Activated CD8-positive, alpha-beta memory T cell treated with anti-CD3 and anti-CD28 coated beads, Interleukin-2, amount 50 U/mL, for 48 hours (primary cell): ENCODE results near the gene ZNF747.

Experiments
- DNase-seq: peaks from one replicate; pipeline ENCODE4 v3.0.0-alpha.2; 2020

ZNF747 gene

DNA sequence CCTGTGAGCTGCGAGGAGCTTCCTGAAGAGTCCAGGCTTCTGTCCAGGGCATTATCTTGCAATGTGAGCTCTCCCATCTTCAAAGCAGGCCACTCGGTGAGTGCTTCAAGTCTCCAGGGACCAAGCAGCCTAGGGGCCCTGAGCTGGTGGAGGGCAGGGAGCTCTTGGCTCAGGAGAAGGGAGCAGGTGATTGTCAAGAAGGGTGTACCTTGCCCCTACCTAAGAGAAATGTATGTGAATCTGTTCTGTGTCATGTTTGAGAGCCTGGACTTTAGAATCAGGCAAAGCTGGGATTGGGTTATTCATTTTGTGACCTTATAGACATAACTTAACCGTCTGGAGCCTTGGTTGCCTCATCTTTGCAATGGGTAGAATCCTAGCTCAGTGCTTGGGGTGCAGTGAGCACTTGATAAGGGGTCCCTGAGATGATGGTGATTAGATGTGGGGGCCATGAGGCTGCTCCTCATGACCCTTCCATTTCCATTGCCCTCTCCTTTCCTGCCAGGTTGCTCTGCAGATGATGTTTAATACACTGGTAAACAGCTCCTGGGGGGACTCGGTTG is 24.2 kb downstream of the ZNF747 start:
- DNase-seq = no peak

DNA sequence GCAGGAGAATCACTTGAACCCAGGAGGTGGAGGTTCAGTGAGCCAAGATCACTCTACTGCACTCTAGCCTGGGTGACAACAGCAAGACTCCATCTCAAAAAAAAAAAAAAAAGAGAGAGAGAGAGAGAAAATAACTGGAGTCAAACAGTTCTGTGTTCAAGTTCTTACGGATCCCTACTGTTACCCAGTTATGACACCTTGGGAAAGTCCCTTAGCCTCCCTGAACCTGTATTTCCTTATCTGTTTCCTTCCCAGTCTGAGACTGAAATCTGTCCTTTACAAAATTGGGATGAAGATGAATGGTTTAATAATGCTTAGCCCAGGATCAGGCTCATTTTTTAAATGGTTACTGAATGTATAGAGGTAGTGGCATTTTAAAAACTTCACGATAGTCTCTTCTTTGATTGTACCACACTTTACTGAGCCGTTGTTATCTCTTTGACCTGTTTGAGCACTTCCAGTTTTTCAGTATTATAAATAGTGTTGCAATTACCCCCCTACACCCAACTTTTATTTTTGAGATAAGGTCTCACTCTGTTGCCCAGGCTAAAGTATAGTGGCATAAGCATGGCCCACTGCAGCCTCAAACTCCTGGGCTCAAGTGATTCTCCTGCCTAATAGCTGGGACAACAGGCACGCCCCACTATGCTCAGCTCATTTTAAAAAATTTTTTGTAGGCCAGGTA is 25.4 kb downstream of the ZNF747 start:
- DNase-seq = no peak

DNA sequence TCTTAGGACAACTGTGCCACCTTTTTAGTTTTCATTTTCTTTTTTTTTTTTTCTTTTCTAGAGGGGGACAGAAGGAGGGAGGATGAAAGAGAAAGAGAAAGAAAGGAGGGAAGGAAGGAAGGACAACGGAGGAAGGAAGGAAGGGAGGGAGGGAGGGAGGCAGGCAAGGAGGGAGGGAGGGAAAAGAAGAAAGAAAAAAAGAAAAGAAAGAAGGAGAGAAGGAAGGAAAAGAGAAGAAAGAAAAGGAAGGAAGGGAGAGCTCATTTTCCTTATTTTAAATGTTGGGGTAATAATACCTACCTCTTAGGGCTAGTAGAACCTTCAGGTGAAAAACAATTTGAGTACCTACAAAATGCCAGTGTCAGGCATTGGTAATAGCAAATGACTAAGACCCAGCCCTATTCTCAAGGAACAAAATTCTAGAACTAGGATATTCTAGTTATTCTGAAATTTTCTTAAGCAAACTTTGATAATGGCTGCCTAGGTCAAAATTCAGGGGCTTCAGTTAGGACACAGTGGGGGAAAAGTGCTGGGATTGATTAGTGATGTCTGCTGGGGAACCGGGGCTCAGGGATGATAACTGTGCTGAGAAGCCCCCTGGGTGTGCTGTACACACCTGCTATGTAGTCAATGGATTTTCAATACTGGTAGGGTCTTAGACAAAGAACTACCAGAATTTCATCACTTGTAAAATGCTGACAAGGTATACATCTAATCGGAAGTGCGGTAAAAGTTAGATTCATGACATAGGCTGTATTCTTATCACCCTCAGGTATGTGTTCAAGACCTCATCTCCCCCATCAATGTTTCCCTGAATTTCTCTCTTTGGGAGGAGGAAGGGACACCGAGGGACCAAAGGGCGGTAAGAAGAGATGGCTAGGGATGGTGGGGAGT is 31.0 kb downstream of the ZNF747 start:
- DNase-seq = no peak

DNA sequence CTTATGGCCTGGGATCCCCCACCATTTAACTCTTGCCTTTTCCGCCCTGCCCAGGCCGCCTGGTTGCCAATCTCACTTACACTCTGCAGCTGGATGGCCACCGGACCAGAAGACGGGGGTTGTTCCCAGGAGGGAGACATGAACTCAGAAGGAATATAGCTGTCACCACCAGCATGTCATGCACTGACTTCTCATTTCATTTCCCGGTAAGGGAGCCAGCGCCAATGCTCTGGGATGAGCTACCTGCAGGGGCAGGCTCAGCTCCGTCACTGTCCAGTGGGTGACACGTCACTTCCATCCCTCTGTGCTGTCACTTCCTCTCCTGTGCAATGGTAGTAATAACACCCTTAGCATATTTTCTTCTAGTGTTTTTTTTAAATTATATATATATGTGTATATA is 35.4 kb downstream of the ZNF747 start:
- no peak for DNase-seq

GRCh38 chr16:30494709-30495108 is 39.9 kb downstream of the ZNF747 start:
- no peak for DNase-seq

GRCh38 chr16:30493941-30494488 is 40.6 kb downstream of the ZNF747 start:
- DNase-seq = no peak

DNA sequence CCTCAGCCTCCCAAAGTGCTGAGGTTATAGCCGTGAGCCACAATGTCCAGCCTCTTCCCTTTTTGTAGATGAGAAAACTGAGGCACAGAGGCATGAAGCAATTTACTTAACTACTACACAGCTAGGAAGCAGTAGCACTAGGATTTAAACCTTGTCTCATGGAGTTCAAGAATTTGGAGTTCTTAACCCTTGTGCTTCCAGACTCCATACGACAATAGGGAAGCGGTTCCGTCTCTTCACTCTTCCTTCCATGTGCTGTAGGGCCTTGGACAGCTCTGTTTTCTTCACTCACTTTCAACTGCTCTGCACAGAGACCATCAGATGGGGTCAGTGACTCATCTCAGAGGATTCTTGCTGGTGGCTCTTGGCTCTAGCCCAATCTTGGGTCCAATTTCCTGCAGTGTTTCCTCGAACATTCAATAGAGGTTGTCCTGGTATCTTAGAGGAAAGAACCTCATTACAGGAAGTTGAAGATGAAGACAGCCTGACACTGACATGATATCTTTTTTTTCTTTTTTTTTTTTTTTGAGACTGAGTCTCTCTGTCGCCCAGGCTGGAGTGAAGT is 42.8 kb downstream of the ZNF747 start:
- DNase-seq = no peak

- DNase-seq = no peak
Measured at GRCh38 chr16:30491229-30491628, 43.4 kb downstream of the ZNF747 start.

DNA sequence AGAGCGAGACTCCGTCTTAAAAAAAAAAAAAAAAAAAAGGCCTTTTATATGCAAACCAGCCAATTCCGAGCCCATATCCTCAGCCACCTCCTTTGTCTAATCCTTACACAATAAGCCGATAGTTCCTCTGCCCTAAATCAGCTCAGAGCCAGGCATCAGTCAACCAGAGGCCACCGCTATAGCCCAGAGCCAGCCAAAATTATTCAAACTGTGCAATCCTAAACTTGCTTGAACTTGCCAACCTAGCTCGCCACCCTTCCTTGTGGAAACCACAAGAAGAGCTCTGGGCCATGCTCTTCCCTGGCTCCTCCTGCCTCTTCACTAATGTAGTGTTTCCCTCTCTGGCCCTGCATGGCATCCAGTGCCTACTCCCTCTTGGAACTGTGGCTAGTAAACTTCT is 44.4 kb downstream of the ZNF747 start:
- no peak for DNase-seq

- DNase-seq = no peak
Measured at GRCh38 chr16:30488764-30489605, 45.7 kb downstream of the ZNF747 start.

- DNase-seq = no peak
Measured at GRCh38 chr16:30485818-30486436, 48.7 kb downstream of the ZNF747 start.

- DNase-seq = no peak
Measured at GRCh38 chr16:30484887-30485286, 49.8 kb downstream of the ZNF747 start.

DNA sequence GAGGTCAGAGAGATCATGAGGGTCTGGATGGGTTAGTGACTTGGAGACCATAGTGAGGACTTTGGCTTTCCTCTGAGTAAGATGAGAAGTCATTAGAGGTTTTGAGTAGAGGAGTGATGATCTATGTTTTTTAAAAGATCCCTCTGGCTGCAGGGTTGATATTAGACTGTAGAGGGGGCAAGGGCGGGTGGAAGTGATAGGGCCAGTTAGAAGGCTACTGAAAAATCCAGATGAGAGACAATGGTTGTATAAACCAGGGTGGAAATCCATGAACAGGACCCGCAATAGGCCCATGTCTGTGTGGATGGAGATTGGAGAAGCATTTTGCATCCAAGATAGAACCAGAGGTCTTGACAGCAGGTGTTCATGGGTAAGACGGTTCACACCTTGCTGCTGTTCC is 52.3 kb downstream of the ZNF747 start:
- no peak for DNase-seq

DNA sequence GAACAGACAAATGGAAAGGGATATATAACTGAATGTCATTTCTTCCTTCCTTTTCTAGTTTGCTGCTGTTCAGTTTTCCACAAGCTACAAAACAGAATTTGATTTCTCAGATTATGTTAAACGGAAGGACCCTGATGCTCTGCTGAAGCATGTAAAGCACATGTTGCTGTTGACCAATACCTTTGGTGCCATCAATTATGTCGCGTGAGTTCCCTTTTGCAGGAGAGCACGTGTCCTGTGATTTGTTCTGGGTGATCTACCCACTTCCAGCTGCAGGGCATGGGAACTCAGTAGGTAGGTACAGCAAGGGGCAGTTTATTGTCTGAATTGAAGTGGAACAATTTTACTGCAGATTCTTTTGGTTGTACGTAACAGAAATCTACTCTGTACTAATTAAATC is 53.3 kb downstream of the ZNF747 start:
- no peak for DNase-seq
